ENCODE results near the gene MROH2B.

MROH2B gene

GRCh38 chr5:40958811-40959210 lies 112.3 kb downstream of the MROH2B start:
- no peak for TF ChIP-seq CTCF (IDR thresholded peaks at IDR 0.05; ENCODE audit: low read length, missing control alignments)
- no peak overlapping the region for H3K4me3 ChIP-seq (replicated peaks; ENCODE audit: low read depth, low read length)
- no peak for DNase-seq (ENCODE audit: low read depth)

GRCh38 chr5:40957048-40957447 lies 114.1 kb downstream of the MROH2B start:
- no peak overlapping the region for H3K4me3 ChIP-seq (replicated peaks; ENCODE audit: low read depth, low read length)
- no peak for DNase-seq (ENCODE audit: low read depth)
- no peak for TF ChIP-seq CTCF (IDR thresholded peaks at IDR 0.05; ENCODE audit: low read length, missing control alignments)

GRCh38 chr5:40955313-40955712 lies 115.8 kb downstream of the MROH2B start:
- H3K4me3 ChIP-seq (replicated peaks; ENCODE audit: low read depth, low read length) = no peak overlapping the region
- DNase-seq (ENCODE audit: low read depth) = no peak
- TF ChIP-seq CTCF (IDR thresholded peaks at IDR 0.05; ENCODE audit: low read length, missing control alignments) = no peak

Measured in fibroblast of pulmonary artery (primary cell).